Activated CD4-positive, CD25-positive, alpha-beta regulatory T cell treated with anti-CD3 and anti-CD28 coated beads, Interleukin-2, amount 50 U/mL, for 16 hours (primary cell): ENCODE measurements around the gene SPARC.

Experiments
- DNase-seq: peaks from one replicate; pipeline ENCODE4 v3.0.0-alpha.2; 2020; ENCODE audit warnings: low read depth, low spot score

The SPARC gene

GRCh38 chr5:151624476-151624875 lies 62.2 kb downstream of the SPARC start:
- DNase-seq: no peak

DNA sequence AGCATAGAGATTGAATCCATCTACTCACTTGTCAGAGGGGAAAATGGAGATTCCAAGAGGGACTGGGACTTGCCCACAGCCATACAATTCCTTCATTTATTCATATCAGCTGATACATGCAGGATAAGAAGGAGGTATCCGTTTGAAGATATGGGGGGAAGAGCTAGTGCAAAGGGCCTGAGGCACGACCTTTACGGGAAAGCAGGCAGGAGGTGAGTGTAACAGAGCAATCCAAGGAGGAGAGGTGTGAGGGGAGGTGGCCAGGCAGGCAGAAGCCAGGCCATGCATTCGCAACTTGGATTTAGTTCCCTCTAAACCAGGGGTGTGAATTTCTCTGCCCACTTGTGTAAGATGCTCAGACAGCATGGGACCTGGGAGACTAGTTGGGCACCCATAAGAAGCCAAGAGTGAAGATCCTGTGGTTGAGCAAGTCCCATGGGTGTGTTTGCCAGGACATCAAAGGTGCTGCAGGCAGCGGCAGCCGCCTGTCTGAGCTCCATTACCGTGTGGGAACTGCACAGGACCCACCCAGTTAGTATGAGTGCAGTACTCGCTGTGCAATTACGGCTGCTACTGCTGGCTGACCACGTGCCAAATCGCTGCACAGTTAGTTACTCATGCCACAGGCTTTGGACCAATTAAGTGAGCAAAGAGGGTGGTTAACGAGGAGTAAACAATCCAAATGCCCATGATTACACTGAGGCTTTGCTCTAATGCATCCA lies 64.2 kb downstream of the SPARC start:
- DNase-seq: no peak

DNA sequence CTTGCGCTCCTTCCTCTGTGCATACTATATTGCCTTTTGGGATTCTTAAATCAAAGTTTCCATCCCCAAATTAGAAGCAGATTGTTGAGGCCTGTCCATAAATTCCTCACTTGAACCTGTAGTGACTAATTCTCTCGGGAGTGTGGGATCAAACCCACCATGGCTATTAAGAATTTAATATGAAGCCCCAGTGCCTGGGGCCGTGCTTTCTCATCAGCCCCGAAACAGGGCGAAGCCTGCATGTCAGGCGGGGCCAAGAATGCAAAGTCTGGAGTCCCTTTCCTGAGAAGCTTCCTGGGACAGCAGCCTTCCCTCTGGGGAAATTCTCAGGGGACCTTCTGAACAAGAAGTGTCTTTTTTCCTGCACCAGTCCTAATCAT lies 66.3 kb downstream of the SPARC start:
- no peak for DNase-seq

DNA sequence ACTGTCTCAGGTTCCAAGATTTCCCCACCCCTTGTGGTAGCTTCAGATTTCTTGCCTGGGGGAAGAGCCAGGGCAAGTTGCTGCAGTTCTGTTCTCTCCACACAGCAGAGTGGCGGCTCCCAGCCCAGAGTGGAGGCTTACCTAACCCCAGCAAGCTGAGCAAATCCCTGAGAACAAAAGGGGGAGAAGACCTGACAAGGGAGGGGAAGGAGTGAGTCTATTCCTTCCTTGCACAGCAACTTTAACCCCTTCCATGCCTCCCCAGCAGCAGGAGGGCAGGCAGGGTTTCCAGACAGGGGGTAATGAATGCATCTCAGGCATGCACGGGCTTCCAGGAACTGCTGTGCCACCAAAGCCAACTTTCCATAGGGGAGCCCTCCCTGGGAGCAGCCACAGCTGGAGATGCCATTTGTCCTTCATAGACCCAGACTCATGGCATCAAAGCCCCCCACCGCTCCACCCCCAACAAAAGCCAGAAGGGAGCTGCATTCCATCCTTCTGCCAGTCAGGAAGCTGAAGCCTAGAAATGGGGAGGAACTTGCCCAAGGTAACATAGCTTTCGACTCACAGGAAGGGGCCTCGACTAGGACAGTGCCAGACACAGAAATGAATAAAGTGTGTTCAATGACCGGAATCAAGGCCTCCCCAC lies 66.8 kb downstream of the SPARC start:
- no peak for DNase-seq

DNA sequence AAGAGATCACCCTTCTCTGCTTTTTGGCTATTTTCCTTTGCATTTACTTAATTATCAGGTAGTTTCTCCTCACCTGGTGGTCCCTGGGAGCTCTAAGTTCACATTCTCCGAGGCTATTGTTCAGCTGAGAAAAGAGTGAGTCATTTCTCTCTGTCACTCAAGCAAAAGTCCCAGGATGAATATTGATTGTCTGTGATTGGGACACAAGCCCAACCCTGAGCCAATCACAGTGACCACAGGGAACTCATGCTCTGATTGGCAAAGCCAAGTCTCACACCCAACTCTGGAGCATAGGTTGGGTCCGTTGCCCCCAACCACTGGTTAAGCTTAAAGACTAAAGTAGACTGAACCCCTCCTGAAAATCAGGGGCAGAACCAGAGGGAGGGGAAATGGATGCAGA lies 67.8 kb downstream of the SPARC start:
- no peak for DNase-seq

DNA sequence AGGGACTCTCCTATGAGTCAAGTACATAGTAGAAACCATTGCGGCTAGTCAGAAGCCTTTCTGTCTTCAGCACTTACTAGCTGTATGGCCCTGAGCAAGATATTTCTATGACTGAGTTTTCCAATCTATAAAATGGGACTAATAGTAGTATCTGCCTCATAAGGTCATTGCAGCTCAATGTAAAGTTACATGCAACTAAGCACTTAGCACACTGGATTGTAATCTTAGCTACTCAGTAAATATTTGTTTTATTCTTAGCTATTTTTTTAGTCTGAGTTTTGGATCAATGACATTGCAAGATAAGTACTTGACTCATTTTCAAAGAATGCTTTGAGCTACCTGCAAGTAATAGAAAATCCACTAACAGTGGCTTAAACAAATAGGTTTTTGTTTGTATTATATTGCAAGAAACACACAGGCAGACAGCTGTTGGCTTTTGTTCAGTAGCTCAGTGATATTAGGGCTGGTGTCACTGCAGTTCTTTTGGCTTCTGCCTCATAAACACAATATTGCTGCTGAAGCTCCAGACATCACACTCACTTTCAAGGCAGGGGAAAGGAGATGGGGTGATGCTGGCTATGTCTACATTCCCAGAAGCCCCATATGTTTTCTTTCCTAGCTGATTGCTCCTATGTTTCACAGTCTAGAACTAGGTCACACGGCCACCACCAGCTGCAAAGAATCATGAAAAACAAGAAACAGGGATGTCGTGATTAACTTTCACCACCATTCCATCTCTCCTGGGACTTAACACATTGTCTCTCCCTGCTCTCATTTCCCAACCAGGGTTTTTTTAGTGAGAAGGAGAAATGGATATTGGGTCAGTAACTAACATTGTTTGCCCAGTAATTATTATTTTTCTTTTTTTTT lies 68.6 kb downstream of the SPARC start:
- no peak for DNase-seq

- DNase-seq: no peak
Measured at GRCh38 chr5:151617383-151617840, 69.3 kb downstream of the SPARC start.

DNA sequence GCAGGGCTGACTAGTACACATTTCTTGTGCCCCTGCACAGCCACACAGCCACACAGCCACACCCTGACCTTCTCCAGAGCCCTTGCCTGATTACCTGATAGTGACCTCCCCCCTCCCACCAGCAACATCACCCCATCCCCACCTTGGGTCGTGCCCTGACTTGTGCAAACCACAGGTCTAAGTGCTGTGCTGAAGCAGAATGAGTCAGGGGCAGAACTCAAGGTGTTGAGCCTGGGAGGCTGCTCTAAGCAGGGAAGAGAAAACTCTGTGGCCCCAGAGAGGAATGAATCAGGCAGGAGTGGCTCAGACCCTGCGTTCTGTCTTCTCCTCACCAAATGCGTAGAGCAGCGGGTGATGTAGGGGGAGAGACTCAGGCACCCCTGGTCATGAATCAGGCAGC lies 71.3 kb downstream of the SPARC start:
- no peak for DNase-seq

DNA sequence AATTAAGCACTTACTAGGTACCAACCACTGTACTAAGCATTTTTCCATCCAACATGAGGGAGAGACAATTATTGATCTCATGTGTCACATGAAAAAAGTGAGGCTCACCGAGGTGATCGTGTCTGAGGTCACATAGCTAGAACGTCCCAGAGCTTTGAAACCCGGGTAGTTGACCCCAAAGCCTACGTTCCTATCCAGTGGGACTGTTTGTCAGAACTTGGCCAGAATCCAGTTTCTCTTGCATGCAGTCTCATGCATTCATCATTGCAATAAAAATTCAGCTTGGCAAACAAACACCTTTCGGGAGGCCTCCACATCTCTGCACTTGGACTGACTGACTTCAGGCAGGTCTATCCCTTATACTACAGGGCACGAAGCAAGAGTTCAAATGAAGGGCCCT lies 72.2 kb downstream of the SPARC start:
- no peak for DNase-seq

DNA sequence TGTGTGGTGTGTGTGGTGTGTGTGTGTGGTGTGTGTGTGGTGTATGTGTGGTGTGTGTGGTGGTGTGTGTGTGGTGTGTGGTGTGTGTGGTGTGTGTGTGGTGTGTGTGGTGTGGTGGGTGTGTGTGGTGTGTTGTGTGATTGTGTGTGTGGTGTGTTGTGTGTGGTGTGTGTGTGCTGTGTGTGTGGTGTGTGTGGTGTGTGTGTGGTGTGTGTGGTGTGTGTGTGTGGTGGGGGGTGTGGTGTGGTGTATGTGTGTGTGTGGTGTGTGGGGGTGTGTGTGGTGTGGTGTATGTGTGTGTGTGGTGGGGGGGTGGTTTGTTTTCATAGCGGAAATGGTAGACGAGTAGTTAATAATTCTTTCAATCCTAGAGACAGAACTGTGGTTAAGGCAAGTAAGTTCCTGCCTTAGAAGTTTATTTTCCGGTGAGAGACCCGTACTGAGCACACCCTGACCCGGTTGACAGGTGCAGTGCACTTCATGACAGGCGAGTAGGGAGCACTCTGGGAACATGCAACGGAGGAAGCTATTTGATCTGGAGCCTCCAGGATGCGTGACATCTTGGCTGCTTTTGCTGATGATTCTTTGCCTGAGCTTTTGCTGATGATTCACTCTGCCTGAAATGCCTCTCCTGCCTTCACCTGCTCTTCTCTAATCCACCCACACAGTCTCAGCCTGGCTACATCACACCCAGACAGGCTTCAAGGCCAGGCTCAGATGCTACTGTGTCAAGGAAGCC lies 73.9 kb downstream of the SPARC start:
- DNase-seq: no peak

DNA sequence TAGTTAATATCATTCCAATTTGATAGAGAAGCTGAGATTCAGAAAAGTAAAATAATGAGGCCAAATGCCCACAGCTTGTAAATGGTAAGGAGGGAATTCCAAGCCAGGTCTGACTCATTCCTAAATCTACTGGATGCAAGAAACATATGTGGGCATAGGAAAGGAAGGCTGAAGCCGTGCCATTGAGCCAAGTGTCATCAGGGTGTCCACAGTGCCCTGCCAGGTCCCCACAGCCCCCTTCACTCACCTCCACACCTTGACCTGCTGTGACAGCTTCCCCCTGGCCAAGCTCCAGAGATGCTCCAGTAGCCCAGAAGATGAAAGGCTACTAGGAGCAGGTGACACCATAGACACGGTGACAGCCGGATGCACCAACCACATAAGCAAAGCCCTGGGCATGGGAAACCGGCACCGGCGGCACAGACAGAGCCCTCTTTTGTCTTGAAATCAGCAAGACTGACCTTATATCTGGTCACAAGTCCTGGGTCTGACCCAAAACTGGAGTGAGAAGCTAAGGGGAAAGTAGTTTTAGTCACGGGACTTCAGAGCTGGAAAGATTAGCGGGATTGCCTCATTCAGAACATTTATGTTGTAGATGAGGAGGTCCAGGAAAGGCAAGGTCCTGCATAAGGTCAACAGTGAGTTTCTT lies 75.5 kb downstream of the SPARC start:
- no peak for DNase-seq
